ENCODE measurements around the gene CALHM6.
"Not testable (repeated sequence)": the region's sequence is repeated elsewhere in the genome, so short reads cannot be mapped to it uniquely, and the experiment has no call there.

CALHM6 gene

GRCh38 chr6:116492331-116493067, 31.3 kb downstream of the CALHM6 start:
- H3K79me1 ChIP-seq (replicated peaks; ENCODE audit: low read length, poor library complexity, severe bottlenecking): no peaks in the 10 kb centered on the region
- no peak for DNase-seq

GRCh38 chr6:116495161-116495560, 34.0 kb downstream of the CALHM6 start:
- not testable (repeated sequence) for H3K4me2 ChIP-seq (ENCODE audit: low read length, poor library complexity, severe bottlenecking); H2BK5ac ChIP-seq (ENCODE audit: low read depth, low read length, poor library complexity, severe bottlenecking); H3K27me3 ChIP-seq (ENCODE audit: control insufficient read depth in 1 of 2, insufficient read depth in 1 of 2, low read length in 2 of 2); H2AFZ ChIP-seq (ENCODE audit: low read depth, low read length); H2BK15ac ChIP-seq (ENCODE audit: low read depth, poor library complexity, severe bottlenecking); H3K9ac ChIP-seq (ENCODE audit: low read length); H2BK12ac ChIP-seq (ENCODE audit: low read length in 2 of 2); H2AK5ac ChIP-seq (ENCODE audit: low read length, severe bottlenecking); H3K36me3 ChIP-seq (ENCODE audit: control insufficient read depth in 1 of 2, insufficient read depth in 2 of 2, low read depth in 1 of 2, low read length in 2 of 2); H3K4me3 ChIP-seq (ENCODE audit: insufficient read depth in 1 of 2, low read depth in 1 of 2, low read length in 2 of 2); H3K18ac ChIP-seq (ENCODE audit: low read depth in 1 of 2, low read length in 2 of 2); H4K8ac ChIP-seq (ENCODE audit: low read length); H3K79me1 ChIP-seq (replicated peaks; ENCODE audit: low read length, poor library complexity, severe bottlenecking); H3K14ac ChIP-seq (ENCODE audit: low read length in 2 of 2); H3K23ac ChIP-seq (ENCODE audit: low read length in 2 of 2); H2BK120ac ChIP-seq (ENCODE audit: low read depth, low read length); H3K9me3 ChIP-seq (ENCODE audit: control insufficient read depth, low read length); H3K4me1 ChIP-seq (ENCODE audit: control insufficient read depth, insufficient read depth, low read depth, low read length); H3K27ac ChIP-seq (ENCODE audit: low read length, poor library complexity, severe bottlenecking); H3K4ac ChIP-seq (ENCODE audit: low read depth in 1 of 2, low read length in 2 of 2); DNase-seq; H4K91ac ChIP-seq (ENCODE audit: low read length)
- WGBS: no CpG with 5 or more reads among the region's 1 CpG

More at GRCh38 chr6:116492331-116493067, 31.3 kb downstream of the CALHM6 start:
- Histone ChIP-seq H3K14ac (ENCODE audit: low read length in 2 of 2) (no peak overlapping the region), H3K9me3 (ENCODE audit: control insufficient read depth, low read length) (no peaks in the 10 kb centered on the region), H3K27me3 (ENCODE audit: control insufficient read depth in 1 of 2, insufficient read depth in 1 of 2, low read length in 2 of 2) (no peaks in the 10 kb centered on the region), H2BK12ac (ENCODE audit: low read length in 2 of 2) (no peak overlapping the region), H3K27ac (ENCODE audit: low read length, poor library complexity, severe bottlenecking) (no peak overlapping the region), H3K23ac (ENCODE audit: low read length in 2 of 2) (no peak overlapping the region), H2AK5ac (ENCODE audit: low read length, severe bottlenecking) (no peak overlapping the region), H2BK120ac (ENCODE audit: low read depth, low read length) (no peak overlapping the region), H3K18ac (ENCODE audit: low read depth in 1 of 2, low read length in 2 of 2) (no peak overlapping the region), H4K8ac (ENCODE audit: low read length) (no peak overlapping the region), H3K4me1 (ENCODE audit: control insufficient read depth, insufficient read depth, low read depth, low read length) (no peaks in the 10 kb centered on the region), H4K91ac (ENCODE audit: low read length) (no peak overlapping the region), H2BK5ac (ENCODE audit: low read depth, low read length, poor library complexity, severe bottlenecking) (no peak overlapping the region), H3K4me2 (ENCODE audit: low read length, poor library complexity, severe bottlenecking) (no peak overlapping the region), H2BK15ac (ENCODE audit: low read depth, poor library complexity, severe bottlenecking) (no peak overlapping the region), H3K9ac (ENCODE audit: low read length) (no peak overlapping the region), H3K4ac (ENCODE audit: low read depth in 1 of 2, low read length in 2 of 2) (no peak overlapping the region), H3K4me3 (ENCODE audit: insufficient read depth in 1 of 2, low read depth in 1 of 2, low read length in 2 of 2) (no peak overlapping the region), H2AFZ (ENCODE audit: low read depth, low read length) (no peak overlapping the region), H3K36me3 (ENCODE audit: control insufficient read depth in 1 of 2, insufficient read depth in 2 of 2, low read depth in 1 of 2, low read length in 2 of 2) (no peaks in the 10 kb centered on the region)
- WGBS: 79% methylated on average over 3 of the region's 6 CpGs

GRCh38 chr6:116497113-116497676, 36.0 kb downstream of the CALHM6 start:
- Histone ChIP-seq H3K4me3 (ENCODE audit: insufficient read depth in 1 of 2, low read depth in 1 of 2, low read length in 2 of 2) (no peak overlapping the region), H3K9me3 (ENCODE audit: control insufficient read depth, low read length) (no peaks in the 10 kb centered on the region), H2BK15ac (ENCODE audit: low read depth, poor library complexity, severe bottlenecking) (no peak overlapping the region), H3K14ac (ENCODE audit: low read length in 2 of 2) (no peak overlapping the region), H2AK5ac (ENCODE audit: low read length, severe bottlenecking) (no peak overlapping the region), H4K91ac (ENCODE audit: low read length) (no peak overlapping the region), H2BK12ac (ENCODE audit: low read length in 2 of 2) (no peak overlapping the region), H2BK5ac (ENCODE audit: low read depth, low read length, poor library complexity, severe bottlenecking) (no peak overlapping the region), H3K36me3 (ENCODE audit: control insufficient read depth in 1 of 2, insufficient read depth in 2 of 2, low read depth in 1 of 2, low read length in 2 of 2) (no peaks in the 10 kb centered on the region), H2AFZ (ENCODE audit: low read depth, low read length) (no peak overlapping the region), H4K8ac (ENCODE audit: low read length) (no peak overlapping the region), H3K79me1 (replicated peaks; ENCODE audit: low read length, poor library complexity, severe bottlenecking) (no peaks in the 10 kb centered on the region), H3K27ac (ENCODE audit: low read length, poor library complexity, severe bottlenecking) (no peak overlapping the region), H3K4ac (ENCODE audit: low read depth in 1 of 2, low read length in 2 of 2) (no peak overlapping the region), H3K9ac (ENCODE audit: low read length) (no peak overlapping the region), H3K18ac (ENCODE audit: low read depth in 1 of 2, low read length in 2 of 2) (no peak overlapping the region), H2BK120ac (ENCODE audit: low read depth, low read length) (no peak overlapping the region), H3K4me1 (ENCODE audit: control insufficient read depth, insufficient read depth, low read depth, low read length) (no peaks in the 10 kb centered on the region), H3K23ac (ENCODE audit: low read length in 2 of 2) (no peak overlapping the region), H3K4me2 (ENCODE audit: low read length, poor library complexity, severe bottlenecking) (no peak overlapping the region), H3K27me3 (ENCODE audit: control insufficient read depth in 1 of 2, insufficient read depth in 1 of 2, low read length in 2 of 2) (no peaks in the 10 kb centered on the region)
- no peak for DNase-seq
- WGBS: 90% methylated on average over 3 of the region's 3 CpGs

- H4K8ac ChIP-seq (ENCODE audit: low read length): peak overlapping the region; percentile 4
- no peak overlapping the region for H2BK15ac ChIP-seq (ENCODE audit: low read depth, poor library complexity, severe bottlenecking)
- no peaks in the 10 kb centered on the region for H3K4me1 ChIP-seq (ENCODE audit: control insufficient read depth, insufficient read depth, low read depth, low read length)
- H3K27ac ChIP-seq (ENCODE audit: low read length, poor library complexity, severe bottlenecking): no peak overlapping the region
- H3K27me3 ChIP-seq (ENCODE audit: control insufficient read depth in 1 of 2, insufficient read depth in 1 of 2, low read length in 2 of 2): no peaks in the 10 kb centered on the region
- no peak overlapping the region for H3K18ac ChIP-seq (ENCODE audit: low read depth in 1 of 2, low read length in 2 of 2)
- H3K36me3 ChIP-seq (ENCODE audit: control insufficient read depth in 1 of 2, insufficient read depth in 2 of 2, low read depth in 1 of 2, low read length in 2 of 2): no peaks in the 10 kb centered on the region
- WGBS: 67% methylated on average over 9 of the region's 9 CpGs
- H4K91ac ChIP-seq (ENCODE audit: low read length): no peak overlapping the region
- no peak overlapping the region for H3K4me2 ChIP-seq (ENCODE audit: low read length, poor library complexity, severe bottlenecking)
- no peak overlapping the region for H3K23ac ChIP-seq (ENCODE audit: low read length in 2 of 2)
- H2BK120ac ChIP-seq (ENCODE audit: low read depth, low read length): no peak overlapping the region
- no peak overlapping the region for H3K4me3 ChIP-seq (ENCODE audit: insufficient read depth in 1 of 2, low read depth in 1 of 2, low read length in 2 of 2)
- no peak overlapping the region for H3K9ac ChIP-seq (ENCODE audit: low read length)
- H2BK5ac ChIP-seq (ENCODE audit: low read depth, low read length, poor library complexity, severe bottlenecking): no peak overlapping the region
- no peaks in the 10 kb centered on the region for H3K9me3 ChIP-seq (ENCODE audit: control insufficient read depth, low read length)
- H2AFZ ChIP-seq (ENCODE audit: low read depth, low read length): no peak overlapping the region
- no peak overlapping the region for H3K4ac ChIP-seq (ENCODE audit: low read depth in 1 of 2, low read length in 2 of 2)
- no peak overlapping the region for H2BK12ac ChIP-seq (ENCODE audit: low read length in 2 of 2)
- no peak for DNase-seq
- H3K79me1 ChIP-seq (replicated peaks; ENCODE audit: low read length, poor library complexity, severe bottlenecking): no peaks in the 10 kb centered on the region
- H3K14ac ChIP-seq (ENCODE audit: low read length in 2 of 2): no peak overlapping the region
- no peak overlapping the region for H2AK5ac ChIP-seq (ENCODE audit: low read length, severe bottlenecking)
These were observed 39.8 kb downstream of the CALHM6 start for GRCh38 chr6:116500969-116501433.
